Hepatocyte (in vitro differentiated cells): ENCODE results near the gene TMED9. TPM values are rescaled to one million over a fixed set of nuclear protein-coding genes. Genes with fewer than 3 reads are reported as not detected.
A peak's percentile ranks its signal among the peaks of the same experiment; 100 is the strongest.

Experiments
- DNase-seq: peaks from one replicate; pipeline ENCODE4 v3.0.0-alpha.2; 2016; ENCODE audit warnings: low spot score
- H2AFZ ChIP-seq: fragments of 200-600 bp; sonication (generic); 2 replicates; pipeline ENCODE4 v1.6.0; 2016; ENCODE audit warnings: antibody characterized with exemption, mild to moderate bottlenecking
- H3K27ac ChIP-seq: fragments of 200-600 bp; sonication (generic); 2 replicates; pipeline ENCODE4 v1.5.1; 2016; ENCODE audit warnings: mild to moderate bottlenecking
- H3K27me3 ChIP-seq: fragments of 200-600 bp; sonication (generic); 2 replicates; pipeline ENCODE4 v1.6.1; 2016
- H3K36me3 ChIP-seq: fragments of 200-600 bp; sonication (generic); replicated peaks from 2 replicates; pipeline ENCODE4 v1.5.1; 2016; ENCODE audit warnings: low read depth; ENCODE audit not compliant: insufficient read depth
- H3K4me1 ChIP-seq: fragments of 200-600 bp; sonication (generic); 2 replicates; pipeline ENCODE4 v1.5.1; 2016; ENCODE audit warnings: mild to moderate bottlenecking, moderate library complexity; ENCODE audit not compliant: insufficient read depth
- H3K4me2 ChIP-seq: fragments of 200-600 bp; sonication (generic); 2 replicates; pipeline ENCODE4 v1.6.0; 2016
- H3K4me3 ChIP-seq: fragments of 200-600 bp; sonication (generic); 2 replicates; pipeline ENCODE4 v1.5.1; 2016; ENCODE audit warnings: mild to moderate bottlenecking
- H3K79me2 ChIP-seq: fragments of 200-600 bp; sonication (generic); 2 replicates; pipeline ENCODE4 v1.6.0; 2017; ENCODE audit warnings: mild to moderate bottlenecking
- H3K9me2 ChIP-seq: fragments of 200-600 bp; sonication (generic); replicated peaks from 2 replicates; pipeline ENCODE4 v1.6.0; 2017; ENCODE audit warnings: mild to moderate bottlenecking; ENCODE audit not compliant: insufficient read depth
- H3K9me3 ChIP-seq: fragments of 200-600 bp; sonication (generic); 2 replicates; pipeline ENCODE4 v1.5.1; 2016; ENCODE audit warnings: low read depth, mild to moderate bottlenecking
- H4K20me1 ChIP-seq: fragments of 200-600 bp; sonication (generic); 2 replicates; pipeline ENCODE4 v1.6.0; 2016; ENCODE audit warnings: mild to moderate bottlenecking; ENCODE audit not compliant: insufficient read depth, poor library complexity, severe bottlenecking
- CTCF ChIP-seq: fragments of 200-600 bp; sonication (generic); IDR thresholded peaks from 2 replicates; pipeline ENCODE4 v1.5.1; 2016; ENCODE audit warnings: antibody characterized with exemption, mild to moderate bottlenecking; ENCODE audit not compliant: poor library complexity
- EZH2 ChIP-seq: fragments of 200-600 bp; sonication (generic); IDR thresholded peaks from 2 replicates; pipeline ENCODE4 v1.6.1; 2016; ENCODE audit warnings: antibody characterized with exemption, mild to moderate bottlenecking, borderline replicate concordance
- EZH2phosphoT487 ChIP-seq: fragments of 200-600 bp; sonication (generic); IDR thresholded peaks from one replicate; pipeline ENCODE4 v1.6.1; 2018; ENCODE audit warnings: antibody characterized with exemption, mild to moderate bottlenecking, low read depth, moderate library complexity; ENCODE audit not compliant: unreplicated experiment, severe bottlenecking
- WGBS: methylation state at CpG from one replicate; pipeline ENCODE4 v1.1.6; 2016; ENCODE audit warnings: low lambda C conversion rate; ENCODE audit errors: missing lambda C conversion rate; 5-methylcytosine and 5-hydroxymethylcytosine counted together
- polyA plus RNA-seq: library from polyadenylated mRNA; unstranded; fragments of >200 nt; fragmentation: Nextera tagmentation; extraction: Ambion mirVana; gene quantifications from 2 replicates; pipeline ENCODE4 v1.2.1, GENCODE V29; 2016
- total RNA-seq: library from RNA; depleted of rRNA; stranded (reverse); fragments of >200 nt; gene quantifications from 2 replicates; pipeline ENCODE4 v1.2.3, GENCODE V29; 2014

Gene TMED9
- total and polyA plus RNA-seq, 2 experiments from 2014 or later, result 187 to 512 TPM

GRCh38 chr5:177555228-177555627, 36.8 kb upstream of the TMED9 start:
- no peaks in the 10 kb centered on the region for H3K9me3 ChIP-seq
- no peak overlapping the region for H2AFZ ChIP-seq
- no peak overlapping the region for H3K4me3 ChIP-seq
- DNase-seq, result no peak
- 91% methylated on average over 2 of the region's 2 CpGs for WGBS
- peak overlapping the region; percentile 74 for H3K4me2 ChIP-seq
- H3K9me2 ChIP-seq, result no peaks in the 10 kb centered on the region
- peaks cover 25% of the 10 kb centered on the region for H3K4me1 ChIP-seq
- peaks cover 42% of the 10 kb centered on the region for H3K79me2 ChIP-seq
- peaks cover 5% of the 10 kb centered on the region for H3K36me3 ChIP-seq
- peaks cover 32% of the 10 kb centered on the region for H4K20me1 ChIP-seq
- no peak overlapping the region for H3K27ac ChIP-seq
- no peak for TF ChIP-seq EZH2
- TF ChIP-seq CTCF, result no peak
- no peak for TF ChIP-seq EZH2phosphoT487
- H3K27me3 ChIP-seq, result no peaks in the 10 kb centered on the region

- Histone ChIP-seq H2AFZ (no peak overlapping the region), H3K9me2 (no peaks in the 10 kb centered on the region), H3K4me3 (no peak overlapping the region), H3K27me3 (no peaks in the 10 kb centered on the region), H3K36me3 (peaks cover 5% of the 10 kb centered on the region), H3K27ac (no peak overlapping the region), H3K79me2 (peaks cover 38% of the 10 kb centered on the region), H4K20me1 (peaks cover 30% of the 10 kb centered on the region), H3K9me3 (no peaks in the 10 kb centered on the region), H3K4me1 (peaks cover 25% of the 10 kb centered on the region), H3K4me2 (no peak overlapping the region)
- no peak for DNase-seq
- 90% methylated on average over 5 of the region's 5 CpGs for WGBS
- TF ChIP-seq EZH2phosphoT487, result no peak
- no peak for TF ChIP-seq EZH2
- TF ChIP-seq CTCF, result no peak
Measured at GRCh38 chr5:177555665-177556064, 36.3 kb upstream of the TMED9 start.

- DNase-seq, result peak; percentile 73
- Histone ChIP-seq H3K4me2 (no peak overlapping the region), H2AFZ (no peak overlapping the region), H4K20me1 (peaks cover 16% of the 10 kb centered on the region), H3K36me3 (peaks cover 2% of the 10 kb centered on the region), H3K9me3 (no peaks in the 10 kb centered on the region), H3K9me2 (no peaks in the 10 kb centered on the region), H3K27ac (peak overlapping the region; percentile 88), H3K27me3 (no peaks in the 10 kb centered on the region), H3K4me3 (no peak overlapping the region), H3K4me1 (peaks cover 25% of the 10 kb centered on the region), H3K79me2 (peaks cover 23% of the 10 kb centered on the region)
- TF ChIP-seq CTCF (no peak), EZH2phosphoT487 (no peak), EZH2 (no peak)
- 41% methylated on average over 4 of the region's 4 CpGs for WGBS
Measured at GRCh38 chr5:177557041-177557647, 34.9 kb upstream of the TMED9 start.
